GM23248 (cell line): Measurements from ENCODE around the gene TALDO1.

Experiments used
- EZH2 ChIP-seq: fragments of 200-600 bp; sonication (generic); IDR thresholded peaks from 2 replicates; pipeline ENCODE4 v1.6.1; 2018; ENCODE audit warnings: antibody characterized with exemption, mild to moderate bottlenecking; ENCODE audit not compliant: insufficient read depth, poor library complexity, severe bottlenecking
- EZH2phosphoT487 ChIP-seq: fragments of 200-600 bp; sonication (generic); IDR thresholded peaks from 2 replicates; pipeline ENCODE4 v1.6.1; 2018; ENCODE audit warnings: antibody characterized with exemption, moderate library complexity, mild to moderate bottlenecking, low read depth; ENCODE audit not compliant: insufficient read depth

GRCh38 chr11:765025-765801 lies 17.9 kb downstream of the TALDO1 start:
- TF ChIP-seq EZH2phosphoT487 = no peak
- TF ChIP-seq EZH2 = no peak
